SIG-M5 (cell line): Measurements from ENCODE around the gene DNAI2.

Source experiments
- DNase-seq: peaks from one replicate; lab custom pipeline; 2025; lab: John Stamatoyannopoulos, UW

DNAI2 gene, protein sequence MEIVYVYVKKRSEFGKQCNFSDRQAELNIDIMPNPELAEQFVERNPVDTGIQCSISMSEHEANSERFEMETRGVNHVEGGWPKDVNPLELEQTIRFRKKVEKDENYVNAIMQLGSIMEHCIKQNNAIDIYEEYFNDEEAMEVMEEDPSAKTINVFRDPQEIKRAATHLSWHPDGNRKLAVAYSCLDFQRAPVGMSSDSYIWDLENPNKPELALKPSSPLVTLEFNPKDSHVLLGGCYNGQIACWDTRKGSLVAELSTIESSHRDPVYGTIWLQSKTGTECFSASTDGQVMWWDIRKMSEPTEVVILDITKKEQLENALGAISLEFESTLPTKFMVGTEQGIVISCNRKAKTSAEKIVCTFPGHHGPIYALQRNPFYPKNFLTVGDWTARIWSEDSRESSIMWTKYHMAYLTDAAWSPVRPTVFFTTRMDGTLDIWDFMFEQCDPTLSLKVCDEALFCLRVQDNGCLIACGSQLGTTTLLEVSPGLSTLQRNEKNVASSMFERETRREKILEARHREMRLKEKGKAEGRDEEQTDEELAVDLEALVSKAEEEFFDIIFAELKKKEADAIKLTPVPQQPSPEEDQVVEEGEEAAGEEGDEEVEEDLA

DNA sequence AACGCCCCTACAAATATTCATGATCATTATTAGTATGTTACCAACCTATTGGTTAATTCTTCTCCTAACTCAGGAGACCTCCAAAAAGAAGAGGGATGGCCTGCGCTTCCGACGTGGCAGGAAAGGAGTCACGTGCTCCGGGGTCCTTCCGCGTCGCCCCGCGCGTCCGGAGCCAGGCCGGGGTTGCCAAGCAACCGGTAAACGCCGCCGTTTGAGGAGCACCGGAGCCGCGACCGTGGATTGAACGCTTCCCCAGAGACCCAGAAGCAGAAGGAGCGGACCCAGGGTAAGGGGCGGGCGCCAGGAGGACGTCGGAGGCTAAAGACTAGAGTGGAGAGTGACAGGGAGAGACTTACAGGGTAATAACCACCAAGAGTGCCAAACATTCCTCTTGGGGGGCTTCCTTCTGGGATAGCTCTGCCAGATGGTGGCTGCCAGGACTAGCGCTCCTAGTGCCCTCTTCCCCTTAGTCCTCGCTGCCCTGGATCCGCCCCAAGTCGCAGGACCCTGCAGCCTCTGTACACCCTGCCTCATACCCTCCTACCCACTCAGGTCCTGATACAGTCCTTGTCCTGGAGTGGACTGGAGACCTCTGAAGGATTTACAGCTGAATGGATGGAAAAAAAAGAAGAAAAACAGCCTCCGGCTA lies at the start of gene DNAI2:
Gene DNAI2 (plus strand): TSS at position 175 of the 649 bp plus-strand sequence. CDS start 7,584 bp downstream, outside the sequence.
- DNase-seq = no peak

DNA sequence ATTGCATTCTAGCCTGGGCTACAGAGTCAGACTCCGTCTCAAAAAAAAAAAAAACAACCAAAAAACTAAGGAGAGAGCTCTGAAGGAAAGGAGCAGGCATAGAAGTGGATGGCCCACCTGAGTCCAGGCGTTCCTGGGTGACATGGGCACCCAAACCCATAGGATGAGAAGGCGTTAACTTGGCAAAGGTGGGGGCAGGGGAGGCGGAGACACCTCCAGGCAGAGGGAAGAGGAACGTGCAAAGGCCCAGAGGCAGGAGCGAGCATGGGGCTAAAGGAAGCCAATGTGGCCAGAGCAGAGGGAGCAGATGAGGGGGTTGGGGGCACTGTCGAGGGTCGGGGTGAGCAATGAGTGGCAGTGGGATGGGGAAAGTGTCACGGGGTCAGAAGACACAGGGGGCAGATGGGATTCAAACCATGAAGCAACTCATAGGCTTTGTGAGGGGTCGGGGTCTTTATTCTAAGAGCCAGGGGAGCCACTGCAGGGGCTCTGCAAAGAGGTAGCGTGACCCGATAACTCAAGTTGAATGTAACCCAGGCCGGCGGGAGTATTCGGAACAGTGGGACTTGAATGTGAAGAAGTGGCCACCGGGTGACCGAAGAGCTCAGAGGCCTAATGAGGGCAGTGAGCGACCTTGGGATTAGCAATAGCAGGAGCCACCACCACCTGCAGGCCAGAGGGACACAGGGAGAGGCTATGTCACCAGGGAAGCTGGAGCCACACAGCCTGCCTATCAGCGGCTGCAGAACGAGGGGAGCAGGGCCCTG lies 48.9 kb upstream of the DNAI2 start:
- no peak for DNase-seq

DNA sequence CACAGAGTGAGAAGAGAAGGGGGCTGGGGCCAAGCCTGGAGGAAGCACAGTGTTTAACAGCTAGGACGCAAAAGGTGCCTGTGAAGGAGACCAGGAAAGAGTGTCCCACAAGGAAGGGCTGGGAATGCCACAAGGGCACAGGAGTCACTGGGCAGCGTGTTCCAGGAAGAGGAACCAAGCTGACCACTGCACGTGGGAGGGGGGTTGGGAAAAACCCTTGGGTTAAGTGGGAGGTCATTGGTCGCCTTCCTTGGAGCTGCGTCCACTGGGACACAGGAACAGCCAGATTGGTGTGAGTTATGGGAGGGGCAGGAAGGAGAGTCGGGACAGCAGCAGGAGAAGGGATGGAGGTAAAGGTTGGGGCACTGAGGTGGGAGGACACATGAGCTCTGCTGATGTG lies 47.8 kb upstream of the DNAI2 start:
- DNase-seq = no peak

DNA sequence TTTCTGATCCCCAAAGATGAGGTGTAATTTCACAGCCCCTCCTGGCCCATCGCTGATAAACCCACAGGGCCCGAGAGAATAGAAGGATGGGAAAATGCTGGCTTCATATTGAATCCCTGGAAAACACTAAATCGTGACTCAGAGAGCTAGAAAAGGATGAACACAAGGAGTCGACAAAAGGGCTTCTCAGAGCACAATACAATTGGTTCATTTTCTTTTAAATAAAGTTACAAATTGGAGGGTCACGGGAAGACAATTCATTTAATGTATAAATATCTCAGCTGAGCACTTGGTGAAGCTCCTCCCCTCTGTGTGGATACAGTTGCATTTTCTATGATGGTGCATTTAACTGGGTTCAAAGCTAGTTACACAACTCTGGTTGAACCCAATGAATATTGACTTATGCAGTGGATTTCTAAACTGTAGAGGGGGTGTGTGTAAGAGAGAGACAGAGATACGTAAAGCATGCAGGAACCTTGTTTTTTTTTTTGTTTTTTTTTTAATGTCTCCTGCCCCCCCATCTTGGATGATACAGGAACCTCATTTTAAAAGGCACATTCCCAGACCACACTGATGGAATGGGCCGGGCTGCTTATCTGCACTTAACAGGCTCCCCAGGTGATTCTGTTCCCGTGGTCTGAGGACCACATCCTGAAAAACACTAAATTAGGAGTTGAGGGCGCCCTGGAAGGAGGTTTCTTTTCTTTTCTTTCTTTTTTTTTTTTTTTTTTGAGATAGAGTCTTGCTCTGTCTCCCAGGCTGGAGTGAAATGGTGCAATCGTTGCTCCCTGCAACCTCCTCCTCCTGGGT lies 46.6 kb upstream of the DNAI2 start:
- no peak for DNase-seq

DNA sequence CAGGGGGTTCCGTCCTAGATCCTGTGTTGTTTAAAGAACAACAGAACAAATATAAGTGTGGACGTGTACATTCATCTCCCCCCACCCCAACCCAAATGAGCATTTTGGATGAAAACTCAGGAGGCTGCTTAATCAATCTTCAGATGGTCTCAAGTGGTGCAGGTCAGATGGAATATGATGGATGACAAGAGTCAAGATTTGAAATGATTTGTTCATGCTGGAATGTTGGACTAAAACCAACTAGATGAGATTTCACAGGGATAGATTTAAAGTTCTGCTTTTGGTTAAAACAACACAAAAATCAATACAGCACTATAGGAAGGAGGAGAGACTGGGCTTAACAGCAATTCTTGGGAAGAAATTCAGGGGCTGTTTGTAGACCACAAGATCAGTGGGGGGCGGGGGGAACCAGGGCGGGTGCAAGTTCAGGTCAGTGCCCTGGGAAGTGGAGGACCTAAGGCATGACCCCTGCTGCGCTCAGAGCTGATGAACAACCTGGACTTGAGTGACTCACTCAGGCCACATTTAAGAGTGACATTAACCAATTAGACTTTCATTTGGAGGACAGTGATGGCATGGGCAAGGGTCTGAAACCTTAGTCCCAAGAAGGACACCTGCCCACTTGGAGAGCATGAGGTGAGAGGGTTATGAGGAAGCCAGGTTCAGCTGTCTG lies 45.6 kb upstream of the DNAI2 start:
- no peak for DNase-seq

DNA sequence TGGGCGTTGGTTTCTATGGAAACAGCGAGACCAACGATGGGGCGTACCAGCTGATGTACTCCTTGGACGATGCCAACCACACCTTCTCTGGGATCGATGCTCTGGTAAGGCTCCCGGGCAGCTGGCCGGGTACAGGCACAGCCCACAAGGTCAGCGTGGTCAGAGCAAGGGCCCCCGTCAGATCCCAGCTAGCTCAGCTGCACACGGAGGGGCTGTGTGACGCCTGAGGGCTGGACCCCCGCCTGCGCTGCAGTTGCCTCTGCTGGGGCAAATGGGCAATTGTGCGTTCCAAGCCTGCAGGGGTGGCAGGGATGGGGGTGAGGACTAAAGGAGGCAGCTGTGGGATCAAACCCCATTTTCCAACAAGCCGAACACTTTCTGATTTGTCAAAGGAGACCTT lies 43.1 kb upstream of the DNAI2 start:
- no peak for DNase-seq

DNA sequence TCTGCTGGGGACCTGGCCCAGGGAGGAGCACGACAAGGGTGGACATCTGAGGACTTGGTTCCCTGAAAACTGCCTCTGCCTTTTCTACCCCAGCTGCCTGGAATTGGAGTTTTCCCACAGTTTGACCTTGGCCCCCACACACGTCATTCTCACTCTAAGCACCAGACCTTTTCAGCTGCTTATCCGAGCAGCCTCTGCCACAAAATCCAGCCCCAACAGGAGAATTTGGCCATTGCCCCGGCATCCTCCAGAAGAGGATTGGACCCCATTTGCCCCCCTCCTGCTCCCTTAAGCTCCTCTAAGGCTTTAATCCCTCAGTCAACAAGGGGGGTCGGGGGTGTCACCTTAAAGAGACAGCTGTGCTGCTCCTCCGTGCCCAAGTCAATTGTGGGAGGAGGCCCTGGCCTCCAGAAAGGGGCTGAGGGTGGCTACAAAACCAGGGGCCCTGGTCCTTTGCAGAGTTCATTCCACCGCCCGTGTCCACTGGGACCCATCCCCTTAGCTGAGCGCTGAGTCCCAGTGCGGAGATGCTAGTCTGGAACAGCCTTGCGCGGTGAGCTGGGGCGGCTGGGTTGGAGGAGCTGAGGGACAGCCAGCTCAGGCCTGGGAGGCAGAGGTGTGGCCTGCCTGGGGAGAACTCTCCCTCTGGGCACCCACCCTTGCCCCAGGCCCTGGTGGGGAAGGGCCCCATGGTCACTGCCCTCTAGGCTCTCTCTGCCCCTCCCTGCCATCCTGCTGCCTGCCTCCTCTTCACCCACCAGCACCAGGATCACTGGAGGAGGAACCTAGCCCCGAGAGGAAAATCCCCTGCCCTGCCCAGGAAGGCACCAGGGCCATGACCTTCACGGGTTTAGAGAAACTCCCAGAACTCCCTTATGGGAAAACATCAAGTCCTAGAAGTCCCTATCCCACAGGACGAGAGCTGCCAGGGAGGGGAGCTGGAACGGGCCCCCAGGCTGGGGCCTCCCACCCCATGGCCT lies 41.8 kb upstream of the DNAI2 start:
- no peak for DNase-seq

DNA sequence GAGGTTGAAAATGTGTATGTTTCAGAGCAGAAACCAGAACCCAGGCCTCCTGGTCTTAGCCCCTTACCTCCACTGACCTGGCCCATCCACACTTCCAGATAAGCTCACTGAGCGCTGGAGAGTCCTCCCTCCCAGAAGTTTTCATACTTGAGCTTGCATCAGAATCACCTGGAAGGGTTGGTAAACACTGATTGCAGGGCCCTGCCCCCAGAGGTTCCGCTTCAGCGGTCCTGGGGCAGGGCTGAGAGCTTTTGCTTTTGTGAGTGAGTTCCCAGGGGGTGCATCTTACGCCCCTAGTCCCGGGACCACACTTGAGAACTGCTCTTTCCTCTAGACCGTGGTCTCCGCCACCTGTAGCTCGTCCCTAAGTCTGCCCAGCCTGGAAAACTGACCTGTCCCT lies 40.1 kb upstream of the DNAI2 start:
- DNase-seq = no peak

DNA sequence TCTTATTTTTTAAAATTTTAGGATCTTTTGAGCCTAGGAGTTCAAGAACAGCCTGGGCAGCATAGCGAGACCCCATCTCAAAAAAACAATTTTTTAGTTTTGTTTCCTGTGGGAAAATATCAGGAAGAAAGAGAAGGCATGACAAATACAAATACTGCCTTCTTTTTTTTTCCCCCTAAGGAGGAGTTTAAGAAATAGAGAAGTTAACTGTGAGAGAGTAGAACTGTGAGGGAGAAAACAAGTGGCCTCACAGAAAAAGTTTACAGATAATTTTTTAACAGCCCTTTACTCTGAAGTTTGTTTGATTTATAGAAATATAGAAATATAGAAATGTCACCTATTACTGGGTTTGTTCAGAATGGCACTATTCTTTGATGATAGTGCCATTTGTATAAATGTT lies 39.5 kb upstream of the DNAI2 start:
- no peak for DNase-seq

DNA sequence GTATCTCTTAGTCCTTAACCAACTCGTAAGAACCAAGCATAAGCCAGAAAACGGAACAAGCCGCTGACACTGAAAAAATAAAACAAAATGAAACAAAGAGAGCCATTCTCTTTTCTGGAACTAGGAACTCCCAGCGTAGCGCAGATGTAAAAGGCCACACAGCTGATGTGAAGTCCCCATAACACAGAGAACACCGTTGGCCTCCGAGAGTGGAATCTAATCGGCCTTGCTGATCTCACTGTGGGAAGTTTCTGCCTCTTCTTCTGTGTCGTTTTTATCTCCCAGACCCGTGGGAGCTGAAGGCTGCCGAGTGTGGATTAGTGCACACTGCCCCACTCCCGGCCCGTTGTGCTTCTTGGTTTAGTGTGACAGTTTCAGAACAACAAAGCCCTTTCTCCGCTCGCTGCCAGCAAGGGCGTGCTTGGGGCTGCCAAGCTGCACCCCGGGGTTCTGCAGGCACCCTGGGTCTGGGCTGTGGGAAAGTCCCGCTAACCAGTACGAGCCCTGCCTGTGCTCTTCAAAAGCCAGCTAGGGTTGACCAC lies 38.9 kb upstream of the DNAI2 start:
- no peak for DNase-seq

DNA sequence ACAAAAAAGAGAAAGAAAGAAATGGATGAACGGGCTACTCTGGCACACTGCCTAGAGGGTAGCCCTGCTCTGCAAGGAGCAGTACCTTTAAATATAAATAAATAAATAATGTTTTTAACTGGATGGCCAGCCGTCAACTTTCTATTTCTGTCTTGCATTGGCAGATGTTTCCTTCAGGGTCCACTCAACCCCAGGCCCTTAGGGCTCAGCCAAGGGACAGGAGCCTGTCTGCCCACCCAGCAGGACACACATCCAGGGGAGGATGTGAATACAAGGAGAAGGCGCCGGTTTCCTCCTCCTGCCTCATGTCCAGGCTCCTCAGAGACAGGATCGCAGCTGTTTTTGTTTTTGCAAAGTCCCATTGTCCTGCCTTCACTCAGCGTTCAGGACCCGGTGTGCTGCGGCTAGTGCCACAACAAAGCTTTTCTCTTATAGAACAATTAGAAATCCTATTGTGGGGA lies 38.1 kb upstream of the DNAI2 start:
- DNase-seq = no peak

DNA sequence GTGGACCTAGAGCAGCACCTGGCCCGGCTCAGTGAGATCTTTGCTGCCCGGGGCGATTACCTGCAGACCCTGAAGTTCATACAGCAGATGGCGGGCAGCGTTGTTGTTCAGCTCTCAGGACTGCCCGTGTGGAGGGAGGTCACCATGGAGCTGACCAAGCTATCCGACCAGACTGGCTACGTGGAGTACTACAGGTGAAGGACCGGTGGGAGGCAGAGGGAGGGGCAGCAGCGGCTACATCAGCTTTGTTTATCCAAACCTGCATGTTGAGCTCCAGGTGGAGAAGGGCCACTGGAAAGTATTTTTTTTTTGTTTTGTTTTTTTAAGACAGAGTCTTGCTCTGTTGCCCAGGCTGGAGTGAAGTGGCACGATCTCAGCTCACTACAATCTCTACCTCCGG lies 36.7 kb upstream of the DNAI2 start:
- no peak for DNase-seq

DNA sequence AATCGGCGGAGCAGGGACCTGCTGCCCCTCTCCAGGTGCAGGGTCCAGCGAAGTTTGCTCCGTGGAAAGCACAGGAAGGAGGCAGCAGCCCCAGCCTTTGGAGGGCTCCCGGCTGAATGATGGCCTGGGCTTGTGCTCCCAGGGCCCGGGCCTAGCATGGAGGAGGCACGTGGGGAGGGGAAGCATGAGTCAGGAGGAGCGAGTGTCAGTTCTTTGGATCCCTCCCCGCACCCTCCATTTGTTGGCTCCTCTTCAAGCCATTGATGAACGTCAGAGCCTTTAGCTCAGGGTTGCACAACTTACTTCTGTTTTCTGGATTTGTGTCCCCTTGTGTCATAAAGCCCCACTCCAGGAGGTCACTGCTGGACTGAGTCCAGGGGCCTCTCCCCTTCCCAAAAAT lies 34.9 kb upstream of the DNAI2 start:
- peak; percentile 61 for DNase-seq

DNA sequence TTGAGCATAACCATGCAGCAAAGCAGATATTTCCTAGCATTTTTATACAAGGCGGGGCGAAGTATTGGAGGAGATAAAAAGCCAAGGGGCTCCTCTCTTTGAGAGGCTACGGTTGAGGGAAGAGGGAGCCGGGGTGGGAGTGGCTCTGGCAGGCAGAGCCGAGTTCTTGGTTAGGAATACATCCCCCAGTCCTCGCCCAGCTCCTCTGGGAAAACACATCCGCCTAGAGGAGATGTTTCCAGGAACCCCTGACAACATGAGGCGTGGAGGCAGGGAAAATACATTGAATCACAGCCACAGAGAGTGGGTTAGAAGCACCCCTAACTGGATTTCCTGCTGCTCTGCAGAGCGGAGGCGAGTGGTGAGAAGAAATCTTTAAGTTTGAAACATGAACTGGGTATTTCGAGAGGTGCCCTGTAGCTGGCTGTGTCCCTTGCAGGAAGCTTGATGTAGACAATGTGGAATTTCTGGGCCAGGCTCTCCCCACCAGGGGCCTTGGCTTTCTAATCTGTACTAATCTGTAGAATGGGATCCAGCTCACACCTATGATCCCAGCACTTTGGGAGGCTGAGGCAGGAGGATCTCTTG lies 33.3 kb upstream of the DNAI2 start:
- DNase-seq = no peak

DNA sequence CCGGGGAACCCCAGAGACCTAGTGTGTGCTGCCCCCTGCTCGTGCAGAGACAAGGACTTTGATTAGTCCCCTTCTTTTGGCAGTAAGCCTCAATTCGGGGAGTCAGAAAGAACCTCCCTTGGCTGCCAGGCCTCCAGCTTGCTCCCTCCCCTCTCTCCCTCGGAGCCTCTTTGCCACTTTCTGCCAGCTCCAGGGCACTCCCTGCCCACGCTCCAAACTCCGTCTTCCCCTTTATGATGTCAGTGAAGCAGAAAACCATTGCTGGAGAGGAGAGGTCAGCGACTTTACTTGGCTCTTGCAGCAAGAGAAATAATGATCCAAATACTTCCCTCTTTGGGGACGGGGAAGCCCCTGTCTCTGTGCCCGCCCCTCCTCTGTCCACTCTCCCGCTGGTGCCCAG lies 32.6 kb upstream of the DNAI2 start:
- DNase-seq = no peak

DNA sequence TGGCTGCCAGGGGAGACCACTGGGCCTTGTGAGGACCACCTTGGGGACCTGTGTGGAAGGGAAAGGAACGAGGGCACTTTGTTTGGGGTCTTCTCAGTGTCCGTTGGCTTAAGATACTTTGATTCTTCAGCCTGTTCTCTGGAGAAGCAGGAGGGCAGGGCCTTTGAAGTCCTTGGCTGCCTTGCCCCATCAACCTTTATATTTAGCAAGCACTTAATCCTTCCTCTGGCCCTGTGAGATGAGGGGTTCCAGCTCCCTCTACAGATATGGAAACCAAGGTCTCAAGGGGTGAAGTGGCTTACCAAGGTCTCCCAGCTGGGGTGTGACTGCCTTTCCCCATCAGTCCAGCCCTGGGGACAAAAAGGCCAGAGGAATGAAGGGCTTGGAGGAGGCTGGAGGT lies 32.2 kb upstream of the DNAI2 start:
- DNase-seq = no peak

DNA sequence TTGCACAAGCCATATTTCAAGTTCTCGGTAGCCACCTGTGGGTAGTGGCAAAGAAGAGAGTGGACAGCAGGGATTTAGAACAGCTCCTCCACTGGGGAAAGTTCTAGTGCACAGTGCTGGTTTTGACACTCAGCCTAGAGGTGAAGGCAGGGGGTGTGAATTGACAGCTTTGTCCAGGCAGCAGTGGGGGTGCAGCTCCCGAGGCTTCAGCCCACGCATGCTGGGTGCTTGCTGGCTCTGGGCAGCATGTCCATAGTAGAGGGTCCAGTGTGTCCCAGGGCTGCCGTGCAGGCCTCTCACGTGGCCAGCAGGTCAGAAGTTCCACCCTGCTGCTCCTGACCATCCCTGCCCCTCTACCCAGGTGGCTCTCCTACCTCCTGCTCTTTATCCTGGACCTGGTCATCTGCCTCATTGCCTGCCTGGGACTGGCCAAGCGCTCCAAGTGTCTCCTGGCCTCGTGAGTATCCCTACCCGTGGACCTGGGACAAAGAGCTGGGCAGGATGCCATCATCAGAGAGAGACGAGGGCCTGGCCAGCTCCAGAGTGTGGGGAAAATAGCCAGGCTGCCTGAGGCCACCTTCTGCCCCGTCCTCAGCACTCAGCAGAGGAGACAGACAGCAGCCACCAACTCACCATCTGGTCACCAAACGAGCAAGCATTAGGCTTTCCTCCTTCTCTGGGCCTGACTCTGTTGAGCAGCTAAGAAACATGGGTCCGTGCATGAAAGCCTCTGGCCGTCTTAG lies 30.9 kb upstream of the DNAI2 start:
- no peak for DNase-seq

DNA sequence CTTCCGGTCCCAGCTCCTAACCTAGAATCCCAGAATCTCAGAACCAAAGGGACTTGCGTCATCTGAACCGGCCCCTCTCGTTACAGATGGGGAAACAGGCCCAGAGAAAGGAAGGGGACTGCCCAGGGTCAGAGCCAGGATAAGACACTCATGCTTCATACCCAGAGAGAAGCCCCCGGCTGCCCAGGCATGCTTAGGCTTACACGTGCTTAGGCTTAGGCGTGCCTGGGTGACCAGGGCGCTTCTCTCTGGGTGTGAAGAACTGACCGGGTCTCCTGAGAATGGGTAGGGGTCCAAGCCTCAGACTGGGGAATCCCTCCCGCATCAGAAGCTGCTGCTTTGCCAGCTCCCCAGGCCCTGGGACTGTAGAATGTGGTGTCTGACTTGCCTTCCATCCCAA lies 29.9 kb upstream of the DNAI2 start:
- DNase-seq = no peak
